ENCODE results near the gene LRRC75B. TPM values are rescaled to one million over a fixed set of nuclear protein-coding genes. Genes with fewer than 3 reads are reported as not detected.
A peak's percentile ranks its signal among the peaks of the same experiment; 100 is the strongest.
"Not testable (repeated sequence)": the region's sequence is repeated elsewhere in the genome, so short reads cannot be mapped to it uniquely, and the experiment has no call there.

The LRRC75B gene
- total and polyA plus RNA-seq, 10 donors = 2.9 to 6.7 (median 5.4) TPM

DNA sequence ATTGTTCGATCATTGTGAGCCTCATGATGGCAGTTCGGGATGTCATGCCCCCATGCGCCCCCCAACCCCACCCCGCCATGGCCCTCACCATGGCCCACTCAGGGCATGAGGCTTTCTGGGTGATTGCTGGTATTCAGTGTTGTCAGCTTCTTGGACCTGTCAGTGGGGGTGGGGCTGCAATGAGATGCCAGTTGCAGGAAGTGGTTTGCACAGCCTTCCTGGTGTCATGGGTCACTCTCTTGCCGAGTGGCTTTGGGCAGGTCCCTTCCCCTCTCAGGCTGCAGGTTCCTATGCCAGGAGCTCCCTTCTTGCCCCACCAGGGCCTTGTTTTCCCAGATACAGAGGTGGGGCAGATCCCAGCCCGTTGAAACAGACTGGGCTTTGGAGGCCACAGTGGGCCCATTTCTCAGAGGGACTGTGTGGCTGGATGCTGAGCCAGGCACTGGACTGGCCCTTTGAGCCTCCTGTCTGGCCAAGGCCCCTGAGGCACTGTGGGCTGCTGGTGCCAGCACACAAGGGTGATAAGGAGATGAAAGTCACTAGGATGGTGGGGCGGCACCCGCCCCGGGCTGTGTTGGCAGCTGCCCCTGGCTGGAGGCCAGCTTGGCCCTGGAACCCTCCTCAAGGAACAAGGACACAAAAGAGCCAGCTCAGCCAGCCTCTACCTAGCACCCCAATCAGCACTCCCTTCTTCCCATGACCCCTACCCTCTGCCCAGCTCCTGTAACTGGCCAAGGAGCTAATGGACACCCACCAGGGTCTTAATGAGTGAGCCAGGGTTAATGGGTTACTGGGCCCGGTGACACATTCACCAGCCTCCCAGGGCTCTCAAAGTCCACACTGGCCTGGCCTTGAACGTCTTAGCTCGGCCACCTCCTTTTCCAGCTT lies 8.6 kb upstream of the LRRC75B start:
- DNase-seq = no peak
- Histone ChIP-seq H3K36me3 (no peaks in the 10 kb centered on the region), H3K27ac (peak overlapping the region in 6 of 8 donors; percentile 32 to 77 (median 58)), H3K4me3 (peak overlapping the region in 1 of 8 donors; percentile 22), H3K4me1 (peaks cover 5 to 40% (median 25%) of the 10 kb centered on the region in 6 donors), H3K27me3 (replicated peaks in 1 of 7) (no peaks in the 10 kb centered on the region), H3K9me3 (no peaks in the 10 kb centered on the region)
- 65 to 73% (median 68%) methylated on average over 9 to 12 of the region's 12 CpGs for WGBS, 5 donors
- peak in 1 of 3 donors; percentile 46 for TF ChIP-seq POLR2AphosphoS5 (IDR thresholded peaks at IDR 0.05)
- TF ChIP-seq, protein P1, sequence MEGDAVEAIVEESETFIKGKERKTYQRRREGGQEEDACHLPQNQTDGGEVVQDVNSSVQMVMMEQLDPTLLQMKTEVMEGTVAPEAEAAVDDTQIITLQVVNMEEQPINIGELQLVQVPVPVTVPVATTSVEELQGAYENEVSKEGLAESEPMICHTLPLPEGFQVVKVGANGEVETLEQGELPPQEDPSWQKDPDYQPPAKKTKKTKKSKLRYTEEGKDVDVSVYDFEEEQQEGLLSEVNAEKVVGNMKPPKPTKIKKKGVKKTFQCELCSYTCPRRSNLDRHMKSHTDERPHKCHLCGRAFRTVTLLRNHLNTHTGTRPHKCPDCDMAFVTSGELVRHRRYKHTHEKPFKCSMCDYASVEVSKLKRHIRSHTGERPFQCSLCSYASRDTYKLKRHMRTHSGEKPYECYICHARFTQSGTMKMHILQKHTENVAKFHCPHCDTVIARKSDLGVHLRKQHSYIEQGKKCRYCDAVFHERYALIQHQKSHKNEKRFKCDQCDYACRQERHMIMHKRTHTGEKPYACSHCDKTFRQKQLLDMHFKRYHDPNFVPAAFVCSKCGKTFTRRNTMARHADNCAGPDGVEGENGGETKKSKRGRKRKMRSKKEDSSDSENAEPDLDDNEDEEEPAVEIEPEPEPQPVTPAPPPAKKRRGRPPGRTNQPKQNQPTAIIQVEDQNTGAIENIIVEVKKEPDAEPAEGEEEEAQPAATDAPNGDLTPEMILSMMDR (IDR thresholded peaks at IDR 0.05 in 8 of 11, conservative IDR thresholded peaks at IDR 0.05 in 3 of 11) = no peak
- intact Hi-C loops (cut with DNase I; ENCODE audit: low total_unique reads) = no loop called here

DNA sequence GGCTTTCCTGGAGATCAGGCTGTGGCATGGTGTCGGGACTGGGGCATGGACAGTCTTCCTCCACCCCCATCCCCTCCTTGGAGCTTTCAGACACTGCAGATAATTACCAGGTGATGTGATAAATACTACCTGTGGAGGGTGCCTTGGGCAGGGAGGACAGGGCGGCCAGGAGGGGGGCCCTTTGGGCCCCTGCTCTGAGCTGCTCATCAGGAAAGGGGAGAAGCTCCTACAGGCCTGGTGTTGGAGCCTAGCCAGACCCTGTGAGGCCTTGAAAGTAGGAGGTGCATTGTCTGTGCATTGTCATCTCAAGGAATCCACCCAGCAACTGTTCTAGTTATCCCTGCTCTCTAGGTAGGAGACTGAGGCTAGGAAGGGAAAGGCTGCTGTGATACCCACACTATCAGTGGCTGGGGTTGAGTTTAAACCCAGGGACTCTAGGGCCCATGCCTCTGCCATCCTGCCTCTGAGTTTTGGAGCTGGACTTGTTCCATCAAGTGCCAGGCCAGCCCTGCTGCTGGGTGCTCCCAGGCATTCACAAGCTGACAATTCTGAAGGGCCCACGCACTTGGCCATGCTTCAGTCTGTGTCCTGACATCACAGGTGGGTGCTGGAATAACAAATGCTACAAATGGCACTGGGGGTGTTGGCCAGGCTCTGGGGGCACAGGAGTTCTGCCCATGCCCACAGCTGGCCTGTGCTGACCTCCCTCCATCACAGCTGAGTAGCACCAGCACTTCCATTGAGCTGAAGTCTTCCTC lies 7.3 kb upstream of the LRRC75B start:
- DNase-seq = peak; percentile 39
- H3K9me3 ChIP-seq; H3K36me3 ChIP-seq; H3K27me3 ChIP-seq (replicated peaks in 1 of 7); H3K4me3 ChIP-seq; intact Hi-C loops (cut with DNase I; ENCODE audit: low total_unique reads): not testable (repeated sequence)
- Histone ChIP-seq H3K4me1 (peaks cover 5 to 40% (median 25%) of the 10 kb centered on the region in 6 donors), H3K27ac (peak overlapping the region in 1 of 8 donors; percentile 74)
- 94 to 98% (median 95%) methylated on average over 2 to 3 of the region's 3 CpGs for WGBS, 5 donors

DNA sequence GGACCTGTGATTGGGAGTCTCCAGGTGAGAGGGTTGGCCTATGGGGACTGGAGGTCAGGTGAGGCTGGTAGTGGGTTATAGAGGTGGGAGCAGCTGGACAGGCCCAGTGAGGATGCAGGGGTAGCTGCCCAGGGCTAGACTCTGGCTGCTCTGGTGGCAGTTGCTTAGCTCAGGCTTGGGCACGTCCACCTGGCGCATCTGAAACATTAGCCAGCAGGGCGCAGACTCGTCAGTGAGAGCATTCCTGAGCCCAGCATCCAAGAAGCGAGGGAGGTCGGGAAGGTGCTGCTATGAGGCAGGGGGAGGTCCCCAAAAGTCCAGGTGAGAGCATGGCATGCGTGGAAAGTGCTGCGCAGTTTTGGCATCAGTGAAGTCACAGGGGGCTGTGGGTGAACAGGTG lies 6.6 kb upstream of the LRRC75B start:
- H3K9me3 ChIP-seq = no peaks in the 10 kb centered on the region
- peak; percentile 66 for DNase-seq
- 87 to 97% (median 87%) methylated on average over 7 to 8 of the region's 8 CpGs for WGBS, 5 donors
- H3K27ac ChIP-seq = no peak overlapping the region
- TF ChIP-seq POLR2A (IDR thresholded peaks at IDR 0.05) (no peak), POLR2AphosphoS5 (IDR thresholded peaks at IDR 0.05) (no peak)
- TF ChIP-seq, protein P1 (IDR thresholded peaks at IDR 0.05 in 8 of 11, conservative IDR thresholded peaks at IDR 0.05 in 3 of 11) = no peak
- H3K27me3 ChIP-seq (replicated peaks in 1 of 7) = no peaks in the 10 kb centered on the region
- intact Hi-C loops (cut with DNase I; ENCODE audit: low total_unique reads) = no loop called here
- H3K36me3 ChIP-seq = no peaks in the 10 kb centered on the region
- H3K4me3 ChIP-seq = no peak overlapping the region
- peaks cover 5 to 40% (median 25%) of the 10 kb centered on the region in 6 donors for H3K4me1 ChIP-seq

DNA sequence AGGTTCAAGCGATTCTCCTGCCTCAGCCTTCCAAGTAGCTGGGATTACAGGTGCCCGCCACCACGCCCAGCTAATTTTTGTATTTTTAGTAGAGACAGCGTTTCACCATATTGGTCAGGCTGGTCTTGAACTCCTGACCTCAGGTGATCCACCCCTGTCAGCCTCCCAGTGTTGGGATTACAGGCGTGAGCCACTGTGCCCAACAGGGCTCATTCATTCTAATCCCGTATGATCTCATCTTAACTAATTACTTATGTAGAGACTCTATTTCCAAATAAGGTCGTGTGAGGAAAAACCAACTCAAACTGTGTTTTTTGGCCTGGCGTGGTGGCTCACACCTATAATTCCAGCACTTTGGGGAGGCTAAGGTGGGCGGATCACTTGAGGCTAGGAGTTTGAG lies 4.2 kb upstream of the LRRC75B start:
- Histone ChIP-seq H3K27me3 (replicated peaks in 1 of 7) (peaks cover 0 to 13% (median 0%) of the 10 kb centered on the region in 7 donors), H3K4me1 (peaks cover 5 to 34% (median 24%) of the 10 kb centered on the region in 6 donors)
- 88 to 97% (median 89%) methylated on average over 9 of the region's 9 CpGs for WGBS, 5 donors
- H3K27ac ChIP-seq; H3K9me3 ChIP-seq; H3K36me3 ChIP-seq; H3K4me3 ChIP-seq; intact Hi-C loops (cut with DNase I; ENCODE audit: low total_unique reads); DNase-seq: not testable (repeated sequence)

DNA sequence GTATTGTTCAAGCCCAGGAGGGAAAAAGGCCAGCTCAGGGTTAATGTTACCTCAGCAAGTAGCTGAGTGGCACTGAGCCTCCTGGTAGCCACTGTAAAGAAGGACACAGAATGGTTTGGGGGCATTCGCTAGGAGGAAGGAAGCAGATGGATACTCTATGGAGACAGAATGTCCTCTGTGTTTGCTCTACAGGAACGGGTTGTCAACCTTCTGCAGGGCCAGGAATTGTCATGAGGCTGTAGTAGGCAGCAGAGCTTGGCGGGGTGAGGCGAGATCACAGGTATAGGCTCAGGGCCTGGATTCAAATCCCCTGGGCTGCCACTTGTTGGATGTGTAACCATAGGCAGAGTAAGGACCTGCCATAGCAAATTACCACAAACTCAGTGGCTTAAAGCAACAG lies 3.0 kb upstream of the LRRC75B start:
- WGBS, 5 donors = 81 to 96% (median 89%) methylated on average over 4 of the region's 4 CpGs

More for the DNA sequence above, 3.0 kb upstream of the LRRC75B start:
- Histone ChIP-seq H3K36me3 (no peaks in the 10 kb centered on the region), H3K27ac (no peak overlapping the region), H3K4me1 (peaks cover 0 to 26% (median 15%) of the 10 kb centered on the region in 6 donors), H3K9me3 (no peaks in the 10 kb centered on the region), H3K4me3 (no peak overlapping the region), H3K27me3 (replicated peaks in 1 of 7) (peaks cover 0 to 19% (median 0%) of the 10 kb centered on the region in 7 donors)
- no peak for DNase-seq
- TF ChIP-seq POLR2A (IDR thresholded peaks at IDR 0.05) (no peak), POLR2AphosphoS5 (IDR thresholded peaks at IDR 0.05) (no peak)
- TF ChIP-seq, protein P1 (IDR thresholded peaks at IDR 0.05 in 8 of 11, conservative IDR thresholded peaks at IDR 0.05 in 3 of 11) = no peak
- intact Hi-C loops (cut with DNase I; ENCODE audit: low total_unique reads) = no loop called here
